Measurements from ENCODE around the gene KCNK4. TPM values are rescaled to one million over a fixed set of nuclear protein-coding genes. Genes with fewer than 3 reads are reported as not detected.

KCNK4 gene
- total and polyA plus RNA-seq, 2 of the 13 experiments (the other 11 are each of a cell fraction or from before 2014, with no cell fraction given) = not detected

- TF ChIP-seq, protein P1, sequence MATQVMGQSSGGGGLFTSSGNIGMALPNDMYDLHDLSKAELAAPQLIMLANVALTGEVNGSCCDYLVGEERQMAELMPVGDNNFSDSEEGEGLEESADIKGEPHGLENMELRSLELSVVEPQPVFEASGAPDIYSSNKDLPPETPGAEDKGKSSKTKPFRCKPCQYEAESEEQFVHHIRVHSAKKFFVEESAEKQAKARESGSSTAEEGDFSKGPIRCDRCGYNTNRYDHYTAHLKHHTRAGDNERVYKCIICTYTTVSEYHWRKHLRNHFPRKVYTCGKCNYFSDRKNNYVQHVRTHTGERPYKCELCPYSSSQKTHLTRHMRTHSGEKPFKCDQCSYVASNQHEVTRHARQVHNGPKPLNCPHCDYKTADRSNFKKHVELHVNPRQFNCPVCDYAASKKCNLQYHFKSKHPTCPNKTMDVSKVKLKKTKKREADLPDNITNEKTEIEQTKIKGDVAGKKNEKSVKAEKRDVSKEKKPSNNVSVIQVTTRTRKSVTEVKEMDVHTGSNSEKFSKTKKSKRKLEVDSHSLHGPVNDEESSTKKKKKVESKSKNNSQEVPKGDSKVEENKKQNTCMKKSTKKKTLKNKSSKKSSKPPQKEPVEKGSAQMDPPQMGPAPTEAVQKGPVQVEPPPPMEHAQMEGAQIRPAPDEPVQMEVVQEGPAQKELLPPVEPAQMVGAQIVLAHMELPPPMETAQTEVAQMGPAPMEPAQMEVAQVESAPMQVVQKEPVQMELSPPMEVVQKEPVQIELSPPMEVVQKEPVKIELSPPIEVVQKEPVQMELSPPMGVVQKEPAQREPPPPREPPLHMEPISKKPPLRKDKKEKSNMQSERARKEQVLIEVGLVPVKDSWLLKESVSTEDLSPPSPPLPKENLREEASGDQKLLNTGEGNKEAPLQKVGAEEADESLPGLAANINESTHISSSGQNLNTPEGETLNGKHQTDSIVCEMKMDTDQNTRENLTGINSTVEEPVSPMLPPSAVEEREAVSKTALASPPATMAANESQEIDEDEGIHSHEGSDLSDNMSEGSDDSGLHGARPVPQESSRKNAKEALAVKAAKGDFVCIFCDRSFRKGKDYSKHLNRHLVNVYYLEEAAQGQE (IDR thresholded peaks at IDR 0.05; ENCODE audit: borderline replicate concordance in 1 of 2, low read depth in 1 of 2, low read length in 2 of 2) = no peak
- TF ChIP-seq PBX3 (CRISPR knock-in tag; IDR thresholded peaks at IDR 0.05; ENCODE audit: borderline replicate concordance) (peak; percentile 44; the same call in 1 of the 2 replicates), PHF20 (CRISPR knock-in tag; IDR thresholded peaks at IDR 0.05) (no peak; the same call in none of the 2 replicates), SIN3A (IDR thresholded peaks at IDR 0.05; ENCODE audit: borderline replicate concordance, low read depth, low read length) (no peak), ZNF562 (CRISPR knock-in tag; IDR thresholded peaks at IDR 0.05; ENCODE audit: borderline replicate concordance) (no peak), SATB2 (CRISPR knock-in tag; IDR thresholded peaks at IDR 0.05) (0 out of 2 replicates have a peak, but pooled peaks have one; percentile 28), SRSF4 (IDR thresholded peaks at IDR 0.05; ENCODE audit: low read depth, low read length, poor library complexity, severe bottlenecking) (no peak), HOXA9 (CRISPR knock-in tag; IDR thresholded peaks at IDR 0.05; ENCODE audit: borderline replicate concordance) (no peak), FOXA3 (CRISPR knock-in tag; IDR thresholded peaks at IDR 0.05) (no peak), ZBTB7A (CRISPR knock-in tag; IDR thresholded peaks at IDR 0.05) (no peak), TRAFD1 (CRISPR knock-in tag; IDR thresholded peaks at IDR 0.05; ENCODE audit: borderline replicate concordance) (no peak), E2F1 (CRISPR knock-in tag; IDR thresholded peaks at IDR 0.05) (no peak; the same call in 1 of the 2 replicates)
- TF ChIP-seq, protein P2, sequence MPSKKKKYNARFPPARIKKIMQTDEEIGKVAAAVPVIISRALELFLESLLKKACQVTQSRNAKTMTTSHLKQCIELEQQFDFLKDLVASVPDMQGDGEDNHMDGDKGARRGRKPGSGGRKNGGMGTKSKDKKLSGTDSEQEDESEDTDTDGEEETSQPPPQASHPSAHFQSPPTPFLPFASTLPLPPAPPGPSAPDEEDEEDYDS (CRISPR knock-in tag; IDR thresholded peaks at IDR 0.05) = peak; percentile 41; the same call in 1 of the 2 replicates
Observed at GRCh38 chr11:64284048-64284961, 6.8 kb upstream of the KCNK4 start, which contains the start of gene BAD (continued).

All from HepG2 (cell line).